HepG2 (cell line): Measurements from ENCODE around the gene CBX6. TPM values are rescaled to one million over a fixed set of nuclear protein-coding genes. Genes with fewer than 3 reads are reported as not detected.

Source experiments
- ATAC-seq: fragments of 200-7000 bp; cut with Tn5 transposase; 3 replicates; pipeline ENCODE4 v1.9.1; 2020; ENCODE audit warnings: mild to moderate bottlenecking, moderate library complexity
- BruUV-seq: library from RNA; stranded (reverse); fragments of 400-500 nt; replicated peaks from 2 replicates; lab custom pipeline; 2021; lab: Mats Ljungman, UMichigan
- CTCF ChIA-PET: fragments of 300-600 bp; formaldehyde crosslinking; extraction: SDS; loops from one replicate; lab custom pipeline; 2021; ENCODE audit warnings: low total read pairs, inconsistent platforms, low intra/inter-chr PET ratio; lab: Yijun Ruan, JAX
- POLR2A ChIA-PET: fragments of 350-600 bp; sonication (Branson Sonifier 250); formaldehyde crosslinking; loops from one replicate; lab custom pipeline; 2020; ENCODE audit warnings: antibody characterized with exemption, inconsistent platforms; lab: Yijun Ruan, JAX
- DNase-seq: peaks from one replicate; pipeline ENCODE4 v3.0.0-alpha.2; 2015; ENCODE audit warnings: low spot score
- FAIRE-seq: peaks from 3 replicates; lab custom pipeline; 2011; peaks lifted over from hg19 to GRCh38; lab: Jason Lieb, UNC
- H2AFZ ChIP-seq: one replicate; pipeline ENCODE4 v1.6.1; 2011; ENCODE audit warnings: low read length, inconsistent platforms
- H3K27ac ChIP-seq: fragments of 300-600 bp; 3 replicates; pipeline ENCODE4 v1.8.0; 2011; ENCODE audit warnings: mixed run types, mild to moderate bottlenecking, mixed read lengths, low read length, inconsistent platforms; ENCODE audit not compliant: insufficient read depth; ENCODE audit errors: extremely low read length
- H3K27me3 ChIP-seq, 2 experiments: fragments of 200-600 bp in 1 of 2; 2 replicates in 1 of 2; 3 replicates in 1 of 2; pipeline versions ENCODE4 v1.6.0 to v1.8.0; 2011; ENCODE audit warnings: low read length in 2 of 2, mild to moderate bottlenecking in 2 of 2, moderate library complexity in 2 of 2, inconsistent platforms in 1 of 2; ENCODE audit not compliant: insufficient read depth in 2 of 2, control insufficient read depth in 1 of 2
- H3K36me3 ChIP-seq, 2 experiments: fragments of 200-600 bp in 1 of 2; replicated peaks in 1 of 2; 2 replicates in 1 of 2; 3 replicates in 1 of 2; pipeline versions ENCODE4 v1.5.1 to v1.8.0; 2011; ENCODE audit warnings: low read length in 2 of 2, inconsistent platforms in 1 of 2; ENCODE audit not compliant: insufficient read depth in 2 of 2, control insufficient read depth in 1 of 2
- H3K4me1 ChIP-seq: 2 replicates; pipeline ENCODE4 v1.5.1; 2012; ENCODE audit warnings: low read length, inconsistent platforms; ENCODE audit not compliant: insufficient read depth
- H3K4me2 ChIP-seq: 2 replicates; pipeline ENCODE4 v1.6.0; 2011; ENCODE audit warnings: low read depth, low read length, inconsistent platforms
- H3K4me3 ChIP-seq, 3 experiments: fragments of 200-600 bp in 1 of 3; sonication (generic), shearing (Covaris generic) in 1 of 3; replicated peaks in 1 of 3; 2 replicates each; pipeline ENCODE4 v1.5.1; 2011 to 2016; ENCODE audit warnings: low read length in 3 of 3, inconsistent platforms in 2 of 3, low read depth in 2 of 3, mild to moderate bottlenecking in 2 of 3, control low read depth in 1 of 3, mixed read lengths in 1 of 3; ENCODE audit not compliant: insufficient read depth in 1 of 3
- H3K79me2 ChIP-seq: one replicate; pipeline ENCODE4 v1.6.1; 2011; ENCODE audit warnings: low read length, inconsistent platforms; ENCODE audit not compliant: insufficient read depth
- H3K9ac ChIP-seq: 2 replicates; pipeline ENCODE4 v1.6.0; 2011; ENCODE audit warnings: mild to moderate bottlenecking, low read depth, low read length, inconsistent platforms; ENCODE audit not compliant: insufficient read depth
- H3K9me3 ChIP-seq: 2 replicates; pipeline ENCODE4 v1.5.1; 2012; ENCODE audit warnings: mild to moderate bottlenecking, low read length
- H4K20me1 ChIP-seq: 2 replicates; pipeline ENCODE4 v1.6.0; 2011; ENCODE audit warnings: inconsistent platforms, mild to moderate bottlenecking, low read length, moderate library complexity; ENCODE audit not compliant: insufficient read depth
- HBP1 ChIP-seq: IDR thresholded peaks from 2 replicates; pipeline ENCODE4 v1.6.1; 2016; ENCODE audit warnings: low read depth, control low read depth
- HOXA9 ChIP-seq: sonication (generic); formaldehyde crosslinking; IDR thresholded peaks from 2 replicates; pipeline ENCODE4 v1.8.1; 2022; ENCODE audit warnings: missing genetic modification reagents, mild to moderate bottlenecking, moderate library complexity, borderline replicate concordance
- NBN ChIP-seq: fragments of 450-650 bp; conservative IDR thresholded peaks from 2 replicates; pipeline ENCODE4 v1.6.1; 2017
- PREB ChIP-seq: sonication (generic); formaldehyde crosslinking; IDR thresholded peaks from 2 replicates; pipeline ENCODE4 v1.4.0; 2020; ENCODE audit warnings: missing genetic modification reagents
- SMAD3 ChIP-seq: sonication (generic); formaldehyde crosslinking; IDR thresholded peaks from 2 replicates; pipeline ENCODE4 v1.4.0; 2020; ENCODE audit warnings: missing genetic modification reagents
- SOX13 ChIP-seq, 3 experiments: fragments of 450-650 bp in 1 of 3; sonication (generic) in 1 of 3; formaldehyde crosslinking in 1 of 3; IDR thresholded peaks in 2 of 3; conservative IDR thresholded peaks in 1 of 3; 2 replicates each; pipeline versions ENCODE4 v1.5.0 to v1.6.1; 2016 to 2020; ENCODE audit warnings: antibody characterized with exemption in 1 of 3, mild to moderate bottlenecking in 1 of 3, missing compliant biosample characterization in 1 of 3, missing genetic modification reagents in 1 of 3, moderate library complexity in 1 of 3
- TBX3 ChIP-seq: fragments of 450-650 bp; IDR thresholded peaks from 2 replicates; pipeline ENCODE4 v1.6.1; 2017; ENCODE audit warnings: antibody characterized with exemption, mild to moderate bottlenecking, inconsistent platforms, borderline replicate concordance
- ZNF260 ChIP-seq: sonication (generic); formaldehyde crosslinking; IDR thresholded peaks from 2 replicates; pipeline ENCODE4 v1.4.0; 2020; ENCODE audit warnings: missing genetic modification reagents, low read depth, mild to moderate bottlenecking, borderline replicate concordance
- ZNF496 ChIP-seq: sonication (generic); formaldehyde crosslinking; IDR thresholded peaks from 2 replicates; pipeline ENCODE4 v1.8.1; 2023; ENCODE audit warnings: mild to moderate bottlenecking, moderate library complexity, missing genetic modification reagents; ENCODE audit not compliant: insufficient replicate concordance
- ZNF556 ChIP-seq: sonication (generic); formaldehyde crosslinking; IDR thresholded peaks from 2 replicates; pipeline ENCODE4 v1.4.0; 2020; ENCODE audit warnings: mild to moderate bottlenecking, missing genetic modification reagents, borderline replicate concordance
- ZSCAN25 ChIP-seq: sonication (generic); formaldehyde crosslinking; IDR thresholded peaks from 2 replicates; pipeline ENCODE4 v1.8.0; 2022; ENCODE audit warnings: mild to moderate bottlenecking, missing genetic modification reagents
- WGBS: methylation state at CpG from one replicate; pipeline ENCODE4 v1.1.6; 2017; ENCODE audit warnings: low lambda C conversion rate; 5-methylcytosine and 5-hydroxymethylcytosine counted together
- in situ Hi-C: cut with HindIII; loops from 2 replicates; pipeline ENCODE4 v1.10.0; 2017; ENCODE audit warnings: low pct_unique_long_range_greater_than_20kb; ENCODE audit not compliant: extremely low pct_ligation_motif_present
- intact Hi-C: fragments of 100-400 bp; cut with micrococcal nuclease; formaldehyde crosslinking; loops from one replicate; pipeline ENCODE4 v1.10.0; 2022; ENCODE audit not compliant: unreplicated experiment
- polyA plus RNA-seq, 8 experiments: library from polyadenylated mRNA; depleted of rRNA in 3 of 8; stranded (reverse) in 7 of 8; unstranded in 1 of 8; fragments of >200 nt; fragmentation: Illumina TruSeq in 4 of 8; extraction: Trizol in 4 of 8; gene quantifications; 2 replicates each; pipeline versions ENCODE4 v1.2.1 to v1.2.3, GENCODE V29; 2011 to 2016; ENCODE audit warnings: low read depth in 4 of 8, missing spikeins in 1 of 8, mixed read lengths in 1 of 8; ENCODE audit not compliant: insufficient read depth in 1 of 8
- total RNA-seq, 5 experiments: library from RNA; depleted of rRNA; stranded (reverse); fragments of >200 nt; fragmentation: Illumina TruSeq; extraction: Trizol; gene quantifications; 2 replicates each; pipeline ENCODE4 v1.2.3, GENCODE V29; 2016; ENCODE audit warnings: low read depth in 1 of 5

Gene CBX6
- total and polyA plus RNA-seq, 2 of the 13 experiments (the other 11 are each of a cell fraction or from before 2014, with no cell fraction given) = 1.7 to 6.5 TPM

DNA sequence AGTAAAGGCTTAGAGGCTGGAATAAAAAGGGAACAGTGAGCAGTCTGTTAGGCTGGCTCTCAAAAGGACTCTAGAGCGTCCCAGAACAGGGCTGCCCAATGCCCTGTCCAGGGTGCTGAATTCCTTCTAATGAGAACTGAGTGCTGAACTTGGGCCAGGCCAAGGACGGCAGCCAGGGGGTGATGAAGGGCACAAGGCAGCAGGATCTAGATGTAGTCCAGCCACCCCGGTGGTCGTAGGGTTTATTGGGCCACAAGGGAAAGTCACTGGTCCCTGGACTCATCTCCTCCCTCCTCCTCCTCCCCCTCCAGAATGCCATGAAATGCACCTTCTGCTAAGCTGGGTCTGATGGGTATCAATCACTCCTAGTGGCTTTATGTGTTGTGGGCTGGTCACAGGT, 47.4 kb downstream of the CBX6 start (continued):
- TF ChIP-seq HBP1 (CRISPR knock-in tag) (peak; percentile 82; the same call in 1 of the 2 replicates), ZNF260 (no peak)

DNA sequence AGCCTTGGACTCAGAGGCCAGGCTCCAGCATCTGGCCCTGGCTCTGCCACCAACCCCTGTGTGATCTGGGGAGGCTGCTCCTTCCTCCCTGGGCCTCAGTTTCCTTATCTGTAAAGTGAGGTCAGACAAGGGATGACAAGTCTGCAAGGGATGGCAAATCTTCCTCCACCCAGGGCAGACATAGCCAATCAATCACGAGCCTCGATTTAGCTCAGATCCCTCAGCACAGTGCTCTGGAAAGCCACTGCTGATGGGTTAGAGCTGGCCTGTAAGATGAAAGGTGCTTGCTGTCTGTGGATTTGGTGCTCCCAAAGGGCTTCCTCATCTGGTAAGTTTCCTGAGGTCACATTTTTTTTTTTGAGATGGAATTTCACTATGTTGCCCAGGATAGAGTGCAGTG, 48.4 kb downstream of the CBX6 start:
- H2AFZ ChIP-seq = no peak overlapping the region
- POLR2A ChIA-PET = no interaction called here
- TF ChIP-seq ZNF496 (CRISPR knock-in tag) (no peak), SOX13 (IDR thresholded peaks at IDR 0.05) (no peak), SOX13 (CRISPR knock-in tag; conservative IDR thresholded peaks at IDR 0.05 in 1 of 2, IDR thresholded peaks at IDR 0.05 in 1 of 2) (no peak), HOXA9 (CRISPR knock-in tag) (no peak), PREB (no peak), NBN (no peak), TBX3 (no peak), SMAD3 (CRISPR knock-in tag) (no peak), ZNF556 (CRISPR knock-in tag) (no peak), ZSCAN25 (CRISPR knock-in tag) (no peak)

More for the DNA sequence above, 48.4 kb downstream of the CBX6 start:
- in situ Hi-C loops (no loop called here), intact Hi-C loops (no loop called here)
- Histone ChIP-seq H3K9ac (no peak overlapping the region), H3K27me3 (no peaks in the 10 kb centered on the region), H3K4me3 (no peak overlapping the region), H3K36me3 (no peaks in the 10 kb centered on the region), H3K79me2 (no peaks in the 10 kb centered on the region), H3K4me1 (no peaks in the 10 kb centered on the region), H3K27ac (no peak overlapping the region), H3K4me2 (no peak overlapping the region), H3K9me3 (no peaks in the 10 kb centered on the region), H4K20me1 (no peaks in the 10 kb centered on the region)
- CTCF ChIA-PET = no interaction called here
- no peak for DNase-seq
- no peak for ATAC-seq
- BruUV-seq = no TSS peak
- FAIRE-seq = no peak
- 64% methylated on average over 2 of the region's 2 CpGs for WGBS
